HCT116 (cell line): ENCODE results near the gene KCND3. TPM values are rescaled to one million over a fixed set of nuclear protein-coding genes. Genes with fewer than 3 reads are reported as not detected.

Experiments used
- ATAC-seq: fragments of 200-7000 bp; cut with Tn5 transposase; 2 replicates; pipeline ENCODE4 v1.9.1; 2020; ENCODE audit warnings: mild to moderate bottlenecking, moderate library complexity
- BruUV-seq: library from RNA; stranded (reverse); fragments of 400-500 nt; replicated peaks from 2 replicates; lab custom pipeline; 2021; lab: Mats Ljungman, UMichigan
- CTCF ChIA-PET: fragments of 300-600 bp; sonication (Branson Sonifier 250); formaldehyde crosslinking; loops from one replicate; lab custom pipeline; 2021; ENCODE audit warnings: antibody characterized with exemption; lab: Charles Lee
- POLR2A ChIA-PET: fragments of 300-600, 350-600 bp; sonication (Branson Sonifier 250); formaldehyde crosslinking; loops from one replicate; lab custom pipeline; 2021; ENCODE audit warnings: antibody characterized with exemption; lab: Charles Lee
- RAD21 ChIA-PET, 2 experiments: fragments of 300-600 bp; sonication (Branson Sonifier 250); formaldehyde crosslinking; loops; one replicate each; lab custom pipeline; 2023; ENCODE audit warnings: low total read pairs in 2 of 2; ENCODE audit not compliant: uncharacterized antibody in 2 of 2, unreplicated experiment in 2 of 2, low non-redundant PET in 1 of 2; lab: Charles Lee
- DNase-seq: peaks from one replicate; pipeline ENCODE4 v3.0.0-alpha.2; 2010; ENCODE audit warnings: low read depth, low spot score
- H2AFZ ChIP-seq: fragments of 200-600 bp; shearing (Covaris generic), sonication (generic); 2 replicates; pipeline ENCODE4 v1.6.1; 2017; ENCODE audit warnings: low read depth, mixed run types, mixed read lengths, antibody characterized with exemption, low read length; ENCODE audit not compliant: poor library complexity, severe bottlenecking
- H3K27ac ChIP-seq: 2 replicates; pipeline ENCODE4 v1.5.1; 2012; ENCODE audit warnings: low read depth, low read length
- H3K27me3 ChIP-seq: fragments of 200-600 bp; sonication (generic); 2 replicates; pipeline ENCODE4 v1.6.1; 2016; ENCODE audit warnings: mixed run types, low read length, mixed read lengths; ENCODE audit not compliant: insufficient read depth
- H3K36me3 ChIP-seq, 2 experiments: fragments of 200-500 bp in 1 of 2; fragments of 200-600 bp in 1 of 2; sonication (Bioruptor generic) in 1 of 2; sonication (generic) in 1 of 2; 2 replicates each; pipeline versions ENCODE4 v1.5.1 to v1.6.1; 2014 to 2016; ENCODE audit warnings: low read length in 2 of 2, inconsistent platforms in 1 of 2, mixed read lengths in 1 of 2, mixed run types in 1 of 2; ENCODE audit not compliant: insufficient read depth in 2 of 2, control insufficient read depth in 1 of 2
- H3K4me1 ChIP-seq, 2 experiments: fragments of 200-600 bp in 1 of 2; sonication (generic) in 1 of 2; 2 replicates each; pipeline versions ENCODE4 v1.5.1 to v1.6.1; 2012 to 2017; ENCODE audit warnings: low read length in 2 of 2, inconsistent platforms in 1 of 2, mild to moderate bottlenecking in 1 of 2, mixed read lengths in 1 of 2, mixed run types in 1 of 2, moderate library complexity in 1 of 2; ENCODE audit not compliant: insufficient read depth in 2 of 2, control insufficient read depth in 1 of 2
- H3K4me2 ChIP-seq: fragments of 200-600 bp; sonication (generic); 2 replicates; pipeline ENCODE4 v1.6.1; 2017; ENCODE audit warnings: mixed run types, low read length, mixed read lengths
- H3K4me3 ChIP-seq, 2 experiments: fragments of 200-600 bp in 1 of 2; sonication (generic) in 1 of 2; replicated peaks in 1 of 2; 2 replicates each; pipeline ENCODE4 v1.5.1; 2011 to 2016; ENCODE audit warnings: low read length in 2 of 2, control low read depth in 1 of 2, low read depth in 1 of 2, mild to moderate bottlenecking in 1 of 2, mixed read lengths in 1 of 2, mixed run types in 1 of 2
- H3K79me2 ChIP-seq: fragments of 200-600 bp; sonication (generic); 2 replicates; pipeline ENCODE4 v1.6.1; 2017; ENCODE audit warnings: mild to moderate bottlenecking, mixed run types, low read length, moderate library complexity, mixed read lengths; ENCODE audit not compliant: insufficient read depth
- H3K9ac ChIP-seq: fragments of 200-600 bp; sonication (generic); 2 replicates; pipeline ENCODE4 v1.6.1; 2016; ENCODE audit warnings: low read length, mixed read lengths
- H3K9me2 ChIP-seq: fragments of 200-600 bp; sonication (generic), shearing (Covaris generic); 2 replicates; pipeline ENCODE4 v1.6.1; 2017; ENCODE audit warnings: mixed run types, mild to moderate bottlenecking, moderate library complexity; ENCODE audit not compliant: insufficient read depth
- H3K9me3 ChIP-seq, 2 experiments: fragments of 200-500 bp in 1 of 2; fragments of 200-600 bp in 1 of 2; sonication (Bioruptor generic) in 1 of 2; sonication (generic) in 1 of 2; 2 replicates each; pipeline ENCODE4 v1.6.1; 2014 to 2017; ENCODE audit warnings: low read length in 2 of 2, mixed read lengths in 2 of 2, inconsistent platforms in 1 of 2, low read depth in 1 of 2, mild to moderate bottlenecking in 1 of 2, mixed run types in 1 of 2, moderate library complexity in 1 of 2; ENCODE audit not compliant: control insufficient read depth in 1 of 2, insufficient read depth in 1 of 2
- H4K20me1 ChIP-seq: fragments of 200-600 bp; sonication (generic), shearing (Covaris generic); 2 replicates; pipeline ENCODE4 v1.6.1; 2017; ENCODE audit warnings: mixed run types, mild to moderate bottlenecking, moderate library complexity; ENCODE audit not compliant: insufficient read depth
- ELF1 ChIP-seq: IDR thresholded peaks from 2 replicates; pipeline ENCODE4 v1.6.1; 2012; ENCODE audit warnings: low read depth, borderline replicate concordance
- FOSL1 ChIP-seq: IDR thresholded peaks from 2 replicates; pipeline ENCODE4 v1.6.1; 2012; ENCODE audit warnings: low read depth
- JUND ChIP-seq: IDR thresholded peaks from 2 replicates; pipeline ENCODE4 v1.6.1; 2012
- POLR2A ChIP-seq: IDR thresholded peaks from 2 replicates; pipeline ENCODE4 v1.7.0; 2011; ENCODE audit warnings: borderline replicate concordance; ENCODE audit not compliant: insufficient read depth, insufficient read length; ENCODE audit errors: extremely low read depth
- TCF7L2 ChIP-seq: IDR thresholded peaks from 2 replicates; pipeline ENCODE4 v1.7.0; 2011; ENCODE audit warnings: borderline replicate concordance, inconsistent platforms; ENCODE audit not compliant: insufficient read depth, insufficient read length; ENCODE audit errors: extremely low read depth
- YY1 ChIP-seq: IDR thresholded peaks from 2 replicates; pipeline ENCODE4 v1.6.1; 2011; ENCODE audit warnings: low read length, low read depth, moderate library complexity, mild to moderate bottlenecking; ENCODE audit not compliant: insufficient replicate concordance; ENCODE audit errors: extremely low read depth
- ZNF274 ChIP-seq: fragments of 200-500 bp; sonication (Bioruptor generic); IDR thresholded peaks from 2 replicates; pipeline ENCODE4 v1.6.1; 2014; ENCODE audit warnings: mild to moderate bottlenecking, low read depth, low read length, inconsistent platforms
- intact Hi-C: fragments of 100-400 bp; cut with micrococcal nuclease; formaldehyde crosslinking; loops from 2 replicates; pipeline ENCODE4 v1.10.0; 2022
- total RNA-seq: library from RNA; stranded (reverse); gene quantifications from one replicate; pipeline ENCODE4 v1.2.1, GENCODE V29; 2021; ENCODE audit not compliant: unreplicated experiment

The KCND3 gene
- total RNA-seq, 1 experiment from 2014 or later = 0.44 TPM

DNA sequence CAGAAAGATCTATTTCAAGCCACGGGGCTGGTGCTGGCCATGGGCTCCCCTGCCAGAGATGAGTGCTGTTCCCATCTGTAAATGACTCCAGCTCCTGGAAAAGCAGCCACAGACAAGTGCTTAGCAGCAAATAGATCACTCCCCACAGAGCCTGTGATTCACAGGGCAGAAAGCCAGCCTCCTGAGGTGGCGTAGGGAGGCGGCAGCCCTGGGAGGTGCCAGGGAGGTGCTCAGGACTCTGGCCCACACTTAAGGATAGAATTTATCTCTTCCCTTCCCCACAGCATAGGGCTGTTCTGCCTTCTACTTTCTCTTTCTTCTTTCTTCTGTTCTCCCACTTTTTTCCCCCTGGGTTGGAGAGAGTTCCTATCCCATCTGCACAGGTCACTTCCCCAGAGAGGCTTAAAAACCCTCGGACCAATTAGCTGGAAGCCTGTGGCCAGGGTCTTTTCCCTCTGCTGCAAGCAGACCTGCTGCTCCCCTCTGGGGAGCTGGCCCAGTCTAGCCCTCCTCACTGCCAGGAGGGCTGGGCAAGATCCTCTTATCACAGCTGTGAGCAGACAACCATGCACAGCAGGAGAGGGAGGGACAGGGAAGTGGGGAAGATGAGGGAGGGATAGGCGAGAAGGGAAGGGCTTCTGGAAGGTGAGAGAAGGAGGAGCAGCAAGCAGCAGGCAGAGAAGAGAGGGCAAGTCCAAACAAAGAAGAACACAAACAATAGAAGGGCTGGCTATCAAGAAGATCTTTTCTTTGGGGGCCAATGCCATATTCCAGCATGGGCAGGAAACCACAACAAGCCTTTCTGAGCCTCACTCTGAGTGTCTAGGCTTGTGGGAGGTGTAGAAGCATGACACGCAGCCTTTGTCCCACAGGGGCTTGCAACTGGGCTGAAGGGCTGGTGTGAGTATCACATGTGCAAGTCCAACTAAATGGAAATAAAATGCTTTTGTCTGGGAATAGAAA lies 41.0 kb downstream of the KCND3 start:
- no peak overlapping the region for H3K27ac ChIP-seq
- CTCF ChIA-PET = no interaction called here
- ATAC-seq = peak; percentile 64
- TF ChIP-seq ELF1 (no peak), TCF7L2 (no peak), FOSL1 (no peak), ZNF274 (no peak), JUND (no peak), YY1 (no peak), POLR2A (no peak)
- TF ChIP-seq, all 23 proteins: peak for 0
- Histone ChIP-seq H3K9ac (no peak overlapping the region), H4K20me1 (no peaks in the 10 kb centered on the region), H3K9me3 (no peaks in the 10 kb centered on the region), H3K4me1 (no peaks in the 10 kb centered on the region), H3K36me3 (no peaks in the 10 kb centered on the region), H3K27me3 (peaks cover 31% of the 10 kb centered on the region), H2AFZ (no peak overlapping the region), H3K9me2 (no peaks in the 10 kb centered on the region), H3K79me2 (no peaks in the 10 kb centered on the region), H3K4me2 (no peak overlapping the region), H3K4me3 (no peak overlapping the region)
- intact Hi-C loops = no loop called here
- BruUV-seq = no TSS peak
- ChIA-PET POLR2A (no interaction called here), RAD21 (no interaction called here)
- no peak for DNase-seq
